C4-2B (cell line): Measurements from ENCODE around the gene OGG1.

Experiments
- ZFX ChIP-seq: fragments of 450-650 bp; IDR thresholded peaks from 2 replicates; pipeline ENCODE4 v1.6.1; 2017
- TF ChIP-seq, protein P1 (sequence below): fragments of 450-650 bp; conservative IDR thresholded peaks from 2 replicates; pipeline ENCODE4 v1.5.1; 2017; ENCODE audit warnings: mild to moderate bottlenecking

- TF ChIP-seq, protein P1, sequence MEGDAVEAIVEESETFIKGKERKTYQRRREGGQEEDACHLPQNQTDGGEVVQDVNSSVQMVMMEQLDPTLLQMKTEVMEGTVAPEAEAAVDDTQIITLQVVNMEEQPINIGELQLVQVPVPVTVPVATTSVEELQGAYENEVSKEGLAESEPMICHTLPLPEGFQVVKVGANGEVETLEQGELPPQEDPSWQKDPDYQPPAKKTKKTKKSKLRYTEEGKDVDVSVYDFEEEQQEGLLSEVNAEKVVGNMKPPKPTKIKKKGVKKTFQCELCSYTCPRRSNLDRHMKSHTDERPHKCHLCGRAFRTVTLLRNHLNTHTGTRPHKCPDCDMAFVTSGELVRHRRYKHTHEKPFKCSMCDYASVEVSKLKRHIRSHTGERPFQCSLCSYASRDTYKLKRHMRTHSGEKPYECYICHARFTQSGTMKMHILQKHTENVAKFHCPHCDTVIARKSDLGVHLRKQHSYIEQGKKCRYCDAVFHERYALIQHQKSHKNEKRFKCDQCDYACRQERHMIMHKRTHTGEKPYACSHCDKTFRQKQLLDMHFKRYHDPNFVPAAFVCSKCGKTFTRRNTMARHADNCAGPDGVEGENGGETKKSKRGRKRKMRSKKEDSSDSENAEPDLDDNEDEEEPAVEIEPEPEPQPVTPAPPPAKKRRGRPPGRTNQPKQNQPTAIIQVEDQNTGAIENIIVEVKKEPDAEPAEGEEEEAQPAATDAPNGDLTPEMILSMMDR = no peak
- no peak for TF ChIP-seq ZFX
Observed at GRCh38 chr3:9750556-9751411, 1.0 kb downstream of the OGG1 start.
